SK-N-MC (cell line): Measurements from ENCODE around the gene MTCH1.

Experiments
- EZH2 ChIP-seq: fragments of 200-600 bp; sonication (generic); IDR thresholded peaks from one replicate; pipeline ENCODE4 v1.6.1; 2017; ENCODE audit warnings: antibody characterized with exemption
- POLR2AphosphoS5 ChIP-seq: IDR thresholded peaks from 2 replicates; pipeline ENCODE4 v1.6.1; 2012; ENCODE audit warnings: mild to moderate bottlenecking, low read depth, low read length, borderline replicate concordance

- TF ChIP-seq POLR2AphosphoS5 (no peak), EZH2 (no peak)
These were observed 28.2 kb downstream of the MTCH1 start for GRCh38 chr6:36957773-36958271.
